Hepatic stellate cell (primary cell): ENCODE data around the gene RNF44.

ENCODE experiments used
- DNase-seq: peaks from one replicate; pipeline ENCODE4 v3.0.0; 2011; ENCODE audit warnings: low spot score

Gene RNF44

DNA sequence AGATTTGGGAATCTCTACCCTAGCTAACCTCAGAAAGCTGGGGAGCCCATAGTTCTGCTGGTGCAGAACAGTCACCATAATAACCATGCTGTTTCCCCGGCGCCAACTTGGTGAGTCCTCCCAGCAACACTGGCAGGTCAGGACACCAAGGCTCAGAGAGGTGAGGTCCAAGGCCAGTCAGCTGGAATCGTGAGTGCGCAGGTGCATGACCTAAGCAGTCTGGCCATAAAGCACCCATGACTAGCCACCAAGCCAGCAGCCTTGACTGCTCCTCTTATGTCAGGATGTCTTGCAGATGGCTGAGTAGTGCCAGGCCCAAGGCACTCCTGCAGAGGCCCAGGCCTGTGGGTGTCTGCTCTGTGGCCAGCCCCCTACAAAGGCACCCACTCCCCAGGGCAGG is 2.6 kb downstream of the RNF44 start:
- no peak for DNase-seq

DNA sequence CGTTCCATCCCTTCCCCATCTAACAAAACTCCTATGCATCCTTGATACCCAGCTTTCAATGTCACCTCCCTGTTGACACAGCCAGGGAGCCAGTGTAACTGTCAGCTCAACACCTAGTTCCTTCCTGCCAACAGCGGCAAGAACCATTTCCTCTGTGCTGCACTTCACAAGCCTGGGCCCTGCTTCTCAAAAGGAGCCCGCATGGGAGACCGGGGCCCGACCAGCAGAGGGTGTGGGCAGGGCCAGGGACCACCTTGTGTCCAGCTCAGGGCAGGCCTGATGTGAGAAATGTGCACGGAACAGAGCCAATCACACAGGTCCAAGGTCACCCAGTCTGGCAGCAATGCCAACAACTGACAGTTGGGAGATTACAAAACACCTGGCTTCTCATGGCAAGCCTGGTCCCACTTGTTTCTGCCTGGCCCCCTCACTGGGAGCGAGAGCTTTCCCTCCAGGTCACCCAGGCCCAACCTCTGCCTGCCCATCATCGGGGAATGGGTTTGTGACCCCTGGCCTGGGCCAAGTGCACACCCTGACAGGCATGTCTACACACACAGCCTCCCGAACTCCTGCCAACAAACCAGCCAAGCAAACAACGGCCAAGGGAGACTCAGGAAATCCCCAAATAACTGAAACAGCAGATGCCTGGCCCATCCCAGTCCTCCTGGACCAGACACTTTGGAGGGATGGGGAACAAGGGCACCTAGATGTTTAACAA is 3.1 kb downstream of the RNF44 start:
- DNase-seq: no peak

DNA sequence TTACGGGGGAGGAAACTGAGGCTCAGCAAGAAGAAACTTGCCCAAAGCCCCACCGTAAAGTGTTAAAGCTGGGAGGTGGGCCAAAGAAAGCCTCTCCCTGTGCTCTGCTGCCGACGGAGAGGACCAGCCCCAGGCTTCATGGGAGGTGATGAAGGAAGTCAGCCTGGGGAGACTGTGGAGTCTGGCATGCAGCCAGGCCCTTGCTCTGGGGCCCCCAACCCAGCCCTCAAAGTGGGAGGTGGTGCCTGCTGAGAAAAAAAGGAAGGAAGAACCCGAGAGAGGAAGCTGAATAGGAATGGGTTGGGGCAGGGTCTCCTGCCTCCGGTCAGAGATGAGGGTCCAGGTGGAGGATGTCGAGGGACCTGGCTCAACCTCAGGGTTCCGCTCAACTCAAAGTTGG is 3.8 kb downstream of the RNF44 start:
- DNase-seq: no peak

DNA sequence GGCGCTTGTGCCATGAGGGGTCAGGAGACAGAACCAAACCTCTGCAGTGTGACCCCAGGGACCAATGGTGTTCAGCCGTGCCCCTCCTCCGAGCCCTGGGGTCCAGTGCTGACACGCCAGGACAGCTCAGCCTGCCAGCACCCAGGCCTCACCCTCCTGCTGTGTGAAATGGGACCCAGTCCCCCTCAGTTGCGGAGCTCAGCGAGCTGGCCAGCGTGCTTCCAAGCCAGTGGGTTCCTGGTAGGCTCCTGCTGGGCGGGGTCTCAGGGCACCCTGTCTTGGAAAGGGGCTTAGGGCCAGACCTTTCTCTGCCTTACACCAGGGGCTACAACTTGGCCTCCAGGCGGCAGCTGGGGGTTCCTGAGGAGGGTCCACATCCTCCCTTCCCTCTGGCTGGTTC is 4.4 kb downstream of the RNF44 start:
- DNase-seq: no peak

DNA sequence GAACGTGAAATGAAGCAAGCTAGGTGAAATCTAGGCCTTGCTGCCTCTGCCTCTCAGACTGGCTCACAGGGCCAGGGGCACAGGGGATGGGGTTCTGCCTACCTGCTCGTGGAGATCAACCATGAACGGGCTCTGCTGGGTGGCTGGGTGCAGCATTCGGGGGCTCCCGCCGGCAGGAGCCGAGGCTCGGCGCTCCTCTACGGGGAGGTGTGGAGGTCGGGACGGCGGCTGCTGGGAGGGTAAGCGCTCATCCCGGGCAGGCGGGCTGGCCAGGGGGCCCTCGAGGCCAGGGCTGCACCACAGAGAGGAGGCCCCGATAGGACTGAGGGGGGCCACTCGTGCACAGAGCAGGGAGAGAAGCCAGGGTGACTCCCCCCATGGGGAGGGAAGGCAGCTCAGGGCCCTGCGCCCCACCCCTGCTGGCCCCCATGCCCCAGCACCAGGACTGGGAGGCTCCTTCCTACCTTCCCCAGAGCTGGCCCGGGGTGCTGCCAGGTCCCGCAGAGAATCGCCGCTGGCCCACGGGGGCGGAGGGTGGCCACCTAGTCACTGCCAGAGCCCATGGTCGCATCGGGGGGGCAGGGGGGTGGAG is 5.2 kb downstream of the RNF44 start:
- DNase-seq: no peak

DNA sequence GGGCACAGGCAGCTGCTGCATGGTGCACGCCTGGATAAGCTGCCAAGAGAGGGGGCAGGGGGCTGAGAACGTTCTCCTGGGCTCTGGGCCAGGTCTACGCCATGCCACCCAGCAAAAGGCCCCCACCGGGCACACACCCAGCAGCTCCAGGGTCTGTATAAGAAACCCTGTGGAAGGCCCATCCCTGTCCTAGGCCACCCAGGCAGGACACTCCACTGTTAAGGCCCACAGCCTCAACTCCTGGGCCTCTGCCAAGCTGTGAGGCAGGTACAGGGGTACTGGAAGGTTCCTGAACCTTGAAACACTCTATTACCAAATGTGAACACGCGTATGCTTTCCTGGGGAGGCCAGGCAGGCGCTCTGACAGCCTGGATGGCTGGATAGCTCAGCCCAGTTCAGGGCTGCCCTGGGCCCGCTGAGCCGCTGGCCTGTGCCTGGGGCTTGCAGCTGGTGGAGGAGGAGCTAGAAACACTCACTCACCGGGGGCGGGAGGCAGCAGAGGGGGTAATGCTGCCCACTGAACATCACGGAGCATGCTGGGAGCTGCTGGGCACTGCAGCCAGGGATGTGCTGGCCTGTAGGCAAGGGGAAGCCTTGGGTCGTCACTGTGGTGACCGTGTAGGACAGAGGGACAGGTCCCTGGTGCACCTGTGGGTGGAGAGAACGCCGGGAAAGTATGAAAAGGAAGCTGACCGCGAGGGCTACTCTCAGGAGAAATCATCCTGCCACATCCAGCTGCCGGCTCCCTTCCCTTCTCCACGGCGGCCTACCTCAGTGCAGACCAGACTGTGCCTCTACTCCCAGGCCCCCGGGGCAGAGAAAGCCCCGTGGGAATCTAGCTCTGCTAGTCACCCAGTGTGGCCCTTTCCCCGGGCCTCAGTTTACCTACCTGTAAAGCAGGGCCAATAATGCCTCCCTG is 6.0 kb downstream of the RNF44 start:
- DNase-seq: no peak

DNA sequence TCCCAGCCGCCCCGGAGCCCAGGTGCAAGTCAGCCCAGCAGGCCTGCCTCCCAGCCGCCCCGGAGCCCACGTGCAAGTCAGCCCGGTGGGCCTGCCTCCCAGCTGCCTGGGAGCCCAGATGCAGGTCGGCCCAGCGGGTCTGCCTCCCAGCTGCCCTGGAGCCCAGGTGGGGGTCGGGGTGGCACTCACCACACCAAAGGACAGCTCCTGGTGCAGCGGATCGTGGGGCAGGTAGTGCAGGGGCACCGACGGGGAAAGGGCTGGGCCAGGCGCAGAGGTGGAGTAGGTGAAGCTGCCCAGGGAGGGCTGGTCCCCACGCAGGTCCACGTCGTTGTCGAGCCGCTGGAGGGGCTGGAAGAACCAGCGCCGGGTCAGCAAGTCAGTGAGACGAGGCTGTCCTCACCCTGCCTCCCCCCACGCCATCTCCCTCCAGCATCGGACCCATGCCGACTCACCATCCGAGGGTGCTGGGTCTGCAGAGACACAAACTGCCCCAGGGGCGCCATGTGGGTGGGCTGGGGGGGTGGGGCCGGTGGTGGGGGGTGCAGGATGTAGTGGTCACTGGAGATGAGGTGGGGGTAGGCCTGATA is 6.7 kb downstream of the RNF44 start:
- no peak for DNase-seq

DNA sequence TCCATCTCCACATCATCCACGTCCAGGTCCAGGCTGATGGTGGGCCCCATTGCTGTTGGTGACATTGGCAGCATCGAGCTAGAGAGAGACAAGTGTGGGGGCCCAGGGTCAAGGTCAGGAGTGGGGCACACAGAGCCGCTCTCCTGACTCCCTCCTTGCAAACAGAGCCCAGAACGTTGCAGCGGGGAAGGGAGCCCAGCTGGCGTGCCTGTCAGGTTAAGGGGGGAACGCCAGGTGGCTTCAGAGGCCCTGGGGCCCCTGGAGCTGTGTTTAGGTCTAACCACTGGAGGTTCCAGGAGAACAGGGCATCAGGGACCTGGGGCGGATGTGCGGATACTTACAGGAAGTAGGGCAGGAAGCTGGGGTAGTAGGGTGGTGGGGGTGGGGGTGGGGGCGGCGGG is 7.5 kb downstream of the RNF44 start:
- DNase-seq: no peak

DNA sequence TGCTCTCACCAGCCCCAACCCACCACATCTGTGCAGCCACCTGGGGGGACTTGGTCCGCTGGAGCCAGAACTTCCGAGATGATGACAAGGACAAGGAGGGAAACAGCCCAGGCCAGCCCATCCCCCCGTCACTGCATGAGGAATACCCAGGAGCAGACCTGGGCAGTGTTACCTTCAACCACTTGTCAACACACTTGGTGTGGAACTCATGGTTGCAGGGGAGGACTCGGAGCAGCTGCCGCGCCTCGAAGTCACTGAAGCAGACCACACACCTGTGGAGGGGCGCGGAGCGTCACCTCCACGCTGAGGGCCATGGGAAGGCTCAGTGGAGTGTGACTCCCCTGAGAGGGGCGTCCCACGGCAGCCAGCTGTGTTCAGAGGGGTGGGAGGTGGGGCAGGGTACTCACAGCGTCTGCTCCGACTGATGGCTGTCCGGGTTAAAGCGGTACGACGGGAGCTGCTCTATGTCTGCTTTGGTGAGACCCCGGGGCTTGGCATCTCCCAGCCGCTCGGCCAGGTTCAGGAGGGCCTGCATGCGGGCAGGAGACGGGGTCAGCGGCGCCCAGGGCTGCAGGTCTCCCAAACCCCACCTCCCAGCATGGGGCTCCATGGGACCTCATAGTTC is 8.0 kb downstream of the RNF44 start:
- DNase-seq: no peak

DNA sequence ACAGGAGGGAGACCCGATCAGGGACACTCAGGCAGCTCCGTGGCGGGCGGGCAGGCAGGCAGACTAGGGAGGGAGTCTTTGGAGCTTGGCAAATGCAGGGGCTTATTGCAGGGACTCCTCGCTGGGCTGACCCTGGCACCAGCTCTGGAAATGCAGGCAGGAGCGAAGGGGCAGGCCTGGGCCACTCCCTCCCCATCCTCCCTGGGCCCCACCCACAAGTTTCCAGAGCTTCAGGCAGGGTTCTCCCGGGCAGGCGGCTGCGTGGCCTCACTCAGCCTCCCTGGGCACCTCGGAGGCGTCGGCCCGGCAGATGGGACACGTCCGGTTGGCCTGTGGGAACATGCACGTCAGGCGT is 8.5 kb downstream of the RNF44 start:
- no peak for DNase-seq

DNA sequence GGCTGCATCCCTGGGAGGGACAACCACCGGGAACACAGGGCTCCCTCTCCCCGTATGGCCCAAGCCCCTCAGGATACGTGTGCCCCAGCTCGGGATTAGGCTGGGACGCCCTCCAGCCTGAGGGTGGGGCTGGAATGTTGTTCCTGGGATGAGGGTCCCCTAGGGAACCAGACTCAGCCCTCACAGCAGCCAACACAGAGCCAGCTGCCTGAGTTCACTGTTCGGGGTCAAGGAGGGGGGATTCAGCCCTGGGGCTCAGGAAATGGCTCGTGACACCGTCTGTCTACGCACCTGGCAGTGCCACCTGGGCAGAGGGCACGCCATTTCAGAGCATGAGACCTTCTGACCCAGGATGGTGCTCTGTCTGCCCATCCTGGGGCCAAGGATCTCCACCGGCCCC is 8.9 kb downstream of the RNF44 start:
- no peak for DNase-seq

DNA sequence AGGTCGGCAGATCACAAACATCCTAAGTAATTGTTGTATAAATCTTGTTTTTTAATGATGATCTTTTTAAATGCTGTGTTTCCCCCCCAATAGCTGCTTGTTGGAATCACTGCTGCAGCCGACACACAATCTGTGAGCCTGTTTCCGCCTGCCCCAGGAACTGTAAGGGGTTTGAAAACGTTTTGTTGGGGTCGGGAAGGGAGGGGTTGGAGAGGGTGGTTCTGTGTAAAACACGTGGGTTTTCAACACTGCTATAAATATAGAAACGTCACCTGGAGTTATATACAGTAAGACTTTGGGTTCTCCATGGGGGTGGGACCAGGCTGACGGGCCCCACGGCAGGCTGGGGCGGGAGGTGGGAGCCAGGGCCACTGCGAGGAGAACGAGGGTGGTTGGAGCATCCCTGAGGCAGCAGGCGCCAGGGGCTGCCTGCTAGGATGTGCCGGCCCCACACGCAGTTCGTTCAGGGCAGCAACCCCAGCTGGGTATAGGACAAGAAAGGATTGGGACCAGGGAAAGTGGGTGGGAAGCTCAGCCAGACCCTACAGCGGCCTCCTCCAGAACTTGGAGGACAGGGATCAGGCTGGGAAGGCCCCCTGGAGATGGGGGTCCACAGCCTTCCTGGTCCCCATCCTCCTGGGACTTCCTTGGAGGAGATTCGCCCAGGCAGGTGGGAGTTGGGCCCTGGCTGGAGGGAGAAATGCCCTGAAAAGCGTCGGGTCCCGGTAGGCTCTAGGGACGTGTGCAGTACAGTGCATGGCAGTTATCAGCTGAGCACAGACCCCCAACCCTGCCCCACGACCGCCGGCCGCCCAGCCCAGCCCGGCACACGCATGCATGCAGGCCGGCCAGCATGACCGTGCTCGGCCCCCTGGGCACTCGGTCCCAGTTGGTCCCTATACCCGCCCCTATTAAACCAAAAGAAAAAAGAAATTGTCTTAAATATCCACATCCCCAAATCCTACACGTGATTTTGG is 9.7 kb downstream of the RNF44 start:
- no peak for DNase-seq

DNA sequence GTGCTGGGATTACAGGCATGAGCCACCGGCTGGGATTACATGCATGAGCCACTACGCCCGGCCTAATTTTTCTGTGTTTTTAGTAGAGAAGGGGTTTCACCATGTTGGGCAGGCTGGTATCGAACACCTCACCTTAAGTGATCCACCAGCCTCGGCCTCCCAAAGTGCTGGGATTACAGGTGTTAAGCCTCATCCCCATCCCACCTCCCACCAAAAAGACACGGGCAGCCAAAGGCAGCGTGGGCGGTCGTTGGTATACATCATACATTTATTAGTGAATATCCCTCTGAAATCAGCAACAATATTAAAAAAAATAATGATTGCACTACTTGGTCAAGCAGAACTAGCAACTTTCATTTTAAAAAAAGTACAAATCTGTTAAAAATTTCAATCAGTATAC is 10.7 kb downstream of the RNF44 start:
- no peak for DNase-seq

DNA sequence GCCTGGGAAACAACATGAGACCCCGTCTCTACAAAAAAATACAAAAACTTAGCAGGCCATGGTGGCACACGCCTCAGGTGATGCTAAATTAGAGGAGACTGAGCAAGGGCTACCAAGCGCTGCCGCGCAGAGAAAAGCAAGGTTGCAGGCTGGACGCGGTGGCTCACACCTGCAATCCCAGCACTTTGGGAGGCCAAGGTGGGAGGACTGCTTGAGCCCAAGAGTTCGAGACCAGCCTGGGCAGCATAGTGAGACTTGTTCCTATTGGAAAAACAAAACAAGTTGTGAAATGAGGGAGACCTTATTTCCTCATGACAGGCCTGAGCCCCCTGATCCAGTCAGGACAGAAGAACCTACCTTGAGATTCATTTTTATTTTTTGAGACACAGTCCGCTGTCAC is 11.5 kb downstream of the RNF44 start:
- DNase-seq: no peak

DNA sequence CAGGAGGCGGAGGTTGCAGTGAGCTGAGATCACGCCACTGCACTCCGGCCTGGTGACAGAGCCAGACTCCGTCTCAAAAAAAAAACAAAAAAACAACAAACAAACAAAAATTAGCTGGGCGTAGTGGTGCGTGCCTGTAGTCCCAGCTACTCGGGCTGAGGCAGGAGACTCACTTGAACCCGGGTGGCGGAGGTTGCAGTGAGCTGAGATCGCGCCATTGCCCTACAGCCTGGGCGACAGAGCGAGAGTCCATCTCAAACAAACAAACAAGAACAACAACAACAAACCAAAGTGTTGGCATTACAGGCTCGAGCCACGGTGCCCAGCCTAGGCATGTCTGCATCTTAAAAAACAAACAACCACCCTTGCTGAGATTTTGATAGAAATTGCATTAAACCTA is 12.2 kb downstream of the RNF44 start:
- no peak for DNase-seq

DNA sequence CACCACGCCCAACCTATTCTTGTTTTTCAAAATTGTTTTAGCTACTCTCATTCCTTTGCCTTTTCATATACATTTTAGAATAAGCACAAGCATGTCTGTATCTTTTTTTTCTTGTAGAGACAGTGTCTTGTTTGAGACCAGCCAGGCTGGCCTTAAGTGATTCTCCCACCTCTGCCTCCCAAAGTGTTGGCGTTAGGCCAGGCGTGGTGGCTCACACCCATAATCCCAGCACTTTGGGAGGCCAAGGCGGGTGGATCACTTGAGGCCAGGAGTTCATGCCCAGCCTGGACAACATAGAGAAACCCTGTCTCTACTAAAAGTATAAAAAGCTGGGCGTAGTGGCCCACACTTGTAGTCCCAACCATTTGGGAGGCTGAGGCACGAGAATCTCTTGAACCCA is 13.1 kb downstream of the RNF44 start:
- DNase-seq: no peak

DNA sequence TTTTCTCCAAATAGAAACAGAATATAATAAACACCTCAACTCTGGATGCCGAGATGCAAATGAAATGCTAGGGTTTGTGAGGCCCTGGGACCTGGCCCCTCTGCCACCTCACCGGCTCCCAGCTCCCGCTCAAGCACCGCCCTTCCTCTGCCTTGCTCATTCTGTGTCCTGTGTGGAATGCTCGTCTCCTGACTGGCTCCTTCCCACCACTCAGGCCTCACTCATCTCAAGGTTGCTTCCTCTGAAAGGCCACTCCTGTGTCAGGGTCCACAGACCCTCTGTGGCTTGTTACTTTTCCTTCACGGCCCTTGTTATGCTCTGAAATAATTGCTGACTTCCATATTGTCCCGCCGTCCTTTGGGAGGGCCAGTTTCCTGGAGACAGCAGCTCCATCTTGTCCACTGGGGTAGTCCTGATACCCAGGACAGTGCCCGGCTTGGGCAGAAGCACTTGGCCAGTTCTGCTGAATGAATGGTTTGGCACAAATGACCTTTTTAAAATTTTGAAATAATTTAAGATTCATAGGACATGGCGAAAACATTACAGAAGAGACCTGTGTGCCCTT is 15.4 kb downstream of the RNF44 start:
- no peak for DNase-seq

DNA sequence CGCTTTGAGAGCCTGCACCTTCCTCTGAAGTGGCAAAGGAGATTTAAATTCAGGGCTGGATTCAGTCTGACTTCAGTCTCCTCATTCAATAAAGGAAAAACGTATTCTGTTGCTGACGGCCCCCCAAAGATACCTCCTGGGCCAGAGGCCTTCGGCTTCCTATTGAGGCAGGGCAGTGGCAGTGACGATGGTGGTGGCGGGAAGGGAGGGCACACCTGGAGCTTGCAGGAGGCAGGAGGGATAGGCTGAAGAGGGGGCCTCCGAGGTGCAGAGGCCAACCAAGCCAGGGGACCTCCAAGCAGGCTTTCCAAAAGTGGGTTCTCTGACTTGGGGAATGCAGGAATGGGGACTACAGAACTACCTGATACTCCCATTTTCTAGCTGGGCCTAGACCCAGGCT is 15.9 kb downstream of the RNF44 start:
- DNase-seq: no peak

DNA sequence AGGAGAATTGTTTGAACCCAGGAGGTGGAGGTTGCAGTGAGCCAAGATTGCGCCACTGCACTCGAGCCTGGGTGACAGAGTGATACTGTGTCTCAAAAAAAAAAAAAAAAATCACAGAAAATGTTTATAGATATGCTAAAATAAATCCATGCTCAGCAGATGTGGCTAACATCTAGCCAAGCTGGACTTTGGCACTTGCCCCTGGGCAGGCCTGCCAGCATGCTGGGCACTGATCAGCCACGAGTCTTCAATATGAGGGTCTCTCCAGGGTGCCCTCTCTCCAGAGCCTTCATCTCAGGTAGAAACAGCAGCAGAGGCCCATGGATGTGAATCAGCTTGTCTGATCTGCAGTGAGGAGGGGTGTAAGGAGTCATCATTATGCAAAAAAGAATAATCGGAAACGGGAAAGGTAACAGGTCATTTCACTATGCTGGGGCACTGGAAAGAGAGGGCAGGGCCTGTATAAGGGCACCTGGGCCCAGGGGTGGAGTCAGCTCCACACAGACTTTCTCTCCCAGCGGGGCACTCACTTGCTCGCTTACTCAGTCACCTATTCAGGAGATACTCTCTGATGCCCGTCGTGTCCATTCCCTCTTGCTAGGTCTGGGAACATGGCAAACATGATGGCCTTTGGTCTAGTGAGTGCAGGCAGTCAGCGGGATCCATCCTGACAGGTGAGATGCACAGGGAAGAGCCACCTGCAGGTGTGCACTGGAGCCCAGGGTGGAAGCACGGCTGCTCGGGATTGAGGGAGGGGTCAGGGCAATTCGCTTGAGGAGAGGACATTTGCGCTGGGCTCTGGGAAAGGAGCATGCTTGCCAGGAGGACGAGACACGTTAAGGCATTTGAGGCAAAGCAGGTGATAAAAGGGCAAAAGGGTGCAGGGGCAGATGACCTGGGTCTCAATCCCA is 17.1 kb downstream of the RNF44 start:
- no peak for DNase-seq
